Measurements from ENCODE around the gene ZNF442.
"Not testable (repeated sequence)": the region's sequence is repeated elsewhere in the genome, so short reads cannot be mapped to it uniquely, and the experiment has no call there.

The ZNF442 gene

DNA sequence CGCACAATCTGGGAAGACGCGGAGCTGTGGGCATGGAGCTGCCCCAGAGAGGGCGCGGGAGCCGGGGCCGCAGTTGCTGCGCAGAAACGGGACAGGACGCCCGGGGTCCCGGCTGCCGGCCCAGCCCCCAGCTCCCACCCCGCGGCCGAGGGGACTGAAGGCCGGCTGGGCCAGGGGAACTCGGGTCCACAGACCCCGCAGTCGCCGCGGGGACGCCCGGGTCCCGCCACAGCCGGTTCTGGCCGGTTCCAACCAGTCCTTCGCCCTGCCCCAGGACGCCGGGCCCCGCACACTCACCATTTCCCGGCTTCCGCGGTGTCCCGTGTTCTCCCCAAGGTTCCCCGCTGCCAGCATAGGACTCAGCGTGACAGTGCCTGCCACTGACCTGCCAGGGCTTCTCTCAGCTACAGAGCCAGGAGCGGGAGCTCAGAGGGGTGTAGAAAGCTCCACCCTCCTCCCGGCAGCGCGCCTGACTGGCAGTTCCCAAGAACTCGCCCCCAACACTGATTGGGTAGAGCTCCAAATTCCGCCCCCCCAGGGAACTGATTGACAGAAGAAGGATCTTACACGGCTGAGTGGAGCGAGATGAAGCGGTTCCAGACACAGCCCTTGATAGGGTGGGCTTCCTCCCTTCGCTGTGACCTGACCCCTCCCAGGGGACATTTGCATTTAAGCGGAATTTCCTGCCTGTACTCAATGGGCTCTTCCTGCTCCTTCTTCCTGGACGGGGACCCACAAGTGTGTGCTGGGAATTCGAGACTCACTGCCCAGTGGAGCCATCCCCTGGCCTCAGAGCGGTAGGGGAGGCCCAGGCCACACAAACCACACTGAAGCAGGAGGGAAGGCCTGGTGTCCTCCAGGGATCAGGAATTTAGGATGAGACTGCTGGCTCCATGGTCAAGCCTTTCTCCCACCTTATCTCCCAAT lies at the start of gene ZNF442:
Gene ZNF442 (minus strand): TSS at position 448 of the 927 bp plus-strand sequence. CDS start 2,052 bp downstream, outside the sequence.
- DNase-seq (ENCODE audit: low read depth in 2 of 2) = peak; percentile 76 to 82

DNA sequence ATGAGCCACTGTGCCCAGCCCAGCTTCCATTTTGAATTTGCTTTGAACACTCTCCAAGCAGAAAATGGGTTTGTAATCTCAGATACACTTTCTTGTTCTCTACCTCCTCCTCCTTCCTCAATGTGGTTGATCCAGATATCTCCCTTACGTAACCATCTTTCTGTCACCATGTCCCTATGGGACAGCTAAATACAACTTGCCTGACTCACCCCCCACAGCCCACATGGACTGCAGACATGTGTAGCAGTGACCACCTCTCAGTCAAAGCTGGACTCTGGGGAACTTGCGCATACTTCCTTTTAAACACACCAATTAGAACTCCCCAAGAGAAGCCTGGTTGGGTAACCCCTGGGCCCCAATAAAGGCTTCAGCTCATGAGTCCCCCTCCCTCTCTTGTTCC lies 46.4 kb upstream of the ZNF442 start:
- DNase-seq (ENCODE audit: low read depth in 2 of 2) = no peak

DNA sequence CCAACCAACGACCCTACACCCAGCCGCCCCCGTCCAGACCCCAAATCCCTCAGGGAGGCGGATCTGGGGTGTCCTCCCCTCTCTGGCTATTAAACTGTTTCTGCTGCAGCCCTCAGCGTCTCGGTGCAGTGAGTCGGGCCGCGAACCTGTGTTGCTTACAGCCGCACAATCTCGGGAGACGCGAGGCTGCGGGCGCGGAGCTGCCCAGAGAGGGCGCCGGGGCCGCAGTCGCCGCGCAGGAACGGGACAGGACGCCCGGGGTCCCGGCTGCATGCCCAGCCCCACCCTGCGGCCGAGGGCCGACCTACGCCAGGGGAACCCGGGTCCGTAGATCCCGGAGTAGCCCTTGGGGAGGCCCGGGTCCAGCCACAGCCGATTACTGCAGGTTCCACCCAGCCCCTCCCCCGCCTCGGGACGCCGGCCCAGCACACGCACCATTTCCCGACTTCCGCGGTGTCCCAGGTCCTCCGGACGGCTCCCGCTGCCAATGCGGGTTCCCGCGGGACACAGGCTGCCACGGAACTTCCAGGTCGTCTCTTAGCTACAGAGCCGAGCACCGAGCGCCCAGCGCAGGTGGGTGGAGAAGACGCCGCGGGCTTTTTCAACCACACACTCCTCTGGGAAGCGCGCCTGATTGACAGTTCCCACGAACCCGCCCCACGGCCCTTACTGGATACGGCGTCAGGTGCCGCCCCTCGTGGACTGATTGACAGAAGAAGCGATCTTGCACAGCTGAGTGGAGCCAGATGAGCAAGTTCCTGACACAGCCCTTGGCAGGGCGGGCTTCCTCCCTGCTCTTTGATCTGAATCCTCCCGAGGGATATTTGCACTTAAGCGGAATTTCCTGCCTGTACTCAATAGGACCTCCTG lies 35.4 kb upstream of the ZNF442 start, which contains the start of gene ZNF799:
Gene ZNF799 (minus strand): TSS at position 639 of the 870 bp plus-strand sequence. CDS start 201 bp downstream, at position 438.
- peak; percentile 77 to 89 for DNase-seq (ENCODE audit: low read depth in 2 of 2)

DNA sequence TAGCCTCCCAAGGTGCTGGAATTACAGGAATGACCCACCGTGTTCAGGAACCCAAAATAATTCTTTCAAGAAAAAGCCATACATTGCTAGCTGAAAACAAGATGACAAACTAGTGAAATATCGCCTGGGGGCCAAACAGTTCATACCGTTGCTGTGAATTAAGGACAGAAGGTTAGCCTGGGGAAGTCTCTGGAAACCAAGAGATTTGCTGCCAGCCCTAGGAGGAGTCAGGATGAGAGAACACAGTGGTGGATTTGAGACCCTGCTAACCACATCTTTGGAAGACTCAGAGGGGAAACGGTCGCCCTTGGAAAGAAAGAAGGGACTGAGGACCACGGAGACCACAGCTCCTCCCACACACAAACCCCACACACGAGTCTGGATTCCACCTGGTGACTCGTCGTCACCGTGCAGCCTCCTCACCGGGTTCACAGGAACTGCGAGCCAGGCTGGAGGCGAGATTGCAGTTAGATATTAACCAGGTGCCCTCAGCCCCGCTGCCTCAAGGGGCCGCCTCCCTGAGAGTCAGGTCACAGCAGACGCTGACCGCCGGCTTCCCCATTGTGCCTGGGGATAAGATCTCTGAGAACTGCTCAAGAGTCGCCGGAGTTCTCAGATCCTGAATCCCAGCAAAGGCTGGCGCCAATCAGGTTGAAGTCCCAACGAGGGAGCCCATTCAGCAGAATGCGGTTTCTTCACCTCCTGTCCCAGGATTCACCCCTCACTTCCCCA lies 34.6 kb upstream of the ZNF442 start:
- DNase-seq (ENCODE audit: low read depth in 2 of 2) = peak in 1 of 2 donors; percentile 17

DNA sequence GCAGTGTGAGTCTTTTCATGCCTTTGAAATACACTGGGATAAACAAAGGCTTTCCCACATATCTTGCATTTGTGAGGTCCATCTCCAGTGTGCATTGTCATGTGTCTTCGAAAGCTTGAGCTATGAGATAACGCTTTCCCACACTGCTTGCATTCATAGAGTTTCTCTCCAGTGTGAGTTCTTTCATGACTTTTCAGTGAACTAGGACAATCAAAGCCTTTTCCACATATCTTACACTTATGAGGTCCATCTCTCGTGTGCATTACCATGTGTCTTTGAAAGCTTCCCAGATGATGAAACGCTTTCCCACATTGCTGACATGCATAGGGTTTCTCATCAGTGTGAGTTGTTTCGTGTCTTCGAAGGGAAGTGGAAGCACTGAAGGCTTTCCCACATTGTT lies 25.7 kb upstream of the ZNF442 start:
- DNase-seq (ENCODE audit: low read depth in 2 of 2) = not testable (repeated sequence)

DNA sequence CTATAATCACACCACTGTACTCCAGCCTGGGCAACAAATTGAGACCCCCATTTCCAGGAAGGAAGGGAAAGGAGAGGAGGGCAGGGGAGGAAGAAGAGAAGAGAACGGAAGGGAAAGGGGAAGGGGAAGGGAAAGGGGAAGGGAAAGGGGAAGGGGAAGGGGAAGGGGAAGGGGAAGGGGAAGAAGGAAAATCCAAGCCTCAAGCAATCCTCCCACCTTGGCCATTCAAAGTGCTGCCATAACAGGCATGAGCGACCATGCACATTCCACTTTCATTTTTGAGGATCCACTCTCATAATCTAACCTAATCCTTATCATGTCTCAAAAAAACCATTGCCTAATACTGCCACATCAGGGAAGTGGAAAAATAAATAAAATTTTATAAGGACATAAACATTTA lies 20.9 kb upstream of the ZNF442 start:
- not testable (repeated sequence) for DNase-seq (ENCODE audit: low read depth in 2 of 2)

DNA sequence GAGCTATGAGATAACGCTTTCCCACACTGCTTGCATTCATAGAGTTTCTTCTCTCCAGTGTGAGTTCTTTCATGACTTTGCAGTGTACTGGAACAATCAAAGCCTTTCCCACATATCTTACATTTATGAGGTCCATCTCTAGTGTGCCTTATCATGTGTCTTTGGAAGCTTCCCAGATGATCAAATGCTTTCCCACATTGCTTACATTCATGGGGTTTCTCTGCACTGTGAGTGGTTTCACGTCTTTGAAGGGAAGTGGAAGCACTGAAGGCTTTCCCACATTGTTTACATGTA lies 14.9 kb upstream of the ZNF442 start:
- DNase-seq (ENCODE audit: low read depth in 2 of 2) = no peak

DNA sequence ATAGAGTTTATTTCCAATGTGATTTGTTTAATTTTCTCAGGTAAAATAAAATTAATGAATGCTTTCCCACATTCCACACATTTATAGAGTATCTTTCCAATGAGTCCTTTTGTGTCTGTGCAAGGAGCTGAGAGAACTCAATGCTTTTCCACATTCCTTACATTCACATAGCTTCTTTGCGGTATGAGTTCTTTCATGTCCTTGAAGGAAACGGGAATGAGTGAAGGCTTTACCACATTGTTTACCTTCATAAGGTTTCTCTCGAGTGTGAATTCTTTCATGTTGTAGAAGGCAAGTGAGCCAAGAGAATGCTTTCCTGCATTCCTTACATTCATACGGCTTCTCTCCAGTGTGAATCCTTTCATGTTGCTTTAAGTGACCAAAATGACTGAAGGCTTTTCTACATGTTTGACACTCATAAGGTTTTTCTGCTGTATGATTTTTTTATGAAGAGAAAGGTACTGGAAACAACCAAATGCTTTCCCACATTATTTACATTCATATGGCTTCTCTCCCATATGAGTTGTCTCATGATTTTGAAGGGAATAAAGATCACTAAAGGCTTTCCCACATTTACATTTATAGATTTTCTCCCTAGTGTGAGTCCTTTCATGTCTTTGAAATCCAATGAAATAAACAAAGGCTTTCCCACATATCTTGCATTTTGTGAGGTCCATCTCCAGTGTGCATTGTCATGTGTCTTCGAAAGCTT lies 14.4 kb upstream of the ZNF442 start:
- DNase-seq (ENCODE audit: low read depth in 2 of 2) = no peak

DNA sequence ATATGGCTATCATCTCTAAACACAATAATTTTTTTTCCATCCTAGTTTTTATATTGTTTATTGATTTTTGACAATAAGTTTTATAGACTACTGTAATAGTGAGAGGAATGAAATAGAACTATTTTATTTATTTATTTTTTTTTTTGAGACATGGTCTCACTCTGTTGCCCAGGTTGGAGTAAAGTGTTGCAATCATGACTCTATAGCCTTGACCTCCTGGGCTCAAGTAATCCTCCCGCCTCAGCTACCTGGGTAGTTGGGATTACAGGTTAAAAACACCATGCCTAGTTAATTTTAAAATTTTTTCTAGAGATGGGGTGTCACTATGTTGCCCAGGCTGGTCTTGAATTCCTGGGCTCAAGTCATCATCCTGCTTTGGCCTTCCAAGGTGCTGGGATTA lies 8.5 kb upstream of the ZNF442 start:
- no peak for DNase-seq (ENCODE audit: low read depth in 2 of 2)

DNA sequence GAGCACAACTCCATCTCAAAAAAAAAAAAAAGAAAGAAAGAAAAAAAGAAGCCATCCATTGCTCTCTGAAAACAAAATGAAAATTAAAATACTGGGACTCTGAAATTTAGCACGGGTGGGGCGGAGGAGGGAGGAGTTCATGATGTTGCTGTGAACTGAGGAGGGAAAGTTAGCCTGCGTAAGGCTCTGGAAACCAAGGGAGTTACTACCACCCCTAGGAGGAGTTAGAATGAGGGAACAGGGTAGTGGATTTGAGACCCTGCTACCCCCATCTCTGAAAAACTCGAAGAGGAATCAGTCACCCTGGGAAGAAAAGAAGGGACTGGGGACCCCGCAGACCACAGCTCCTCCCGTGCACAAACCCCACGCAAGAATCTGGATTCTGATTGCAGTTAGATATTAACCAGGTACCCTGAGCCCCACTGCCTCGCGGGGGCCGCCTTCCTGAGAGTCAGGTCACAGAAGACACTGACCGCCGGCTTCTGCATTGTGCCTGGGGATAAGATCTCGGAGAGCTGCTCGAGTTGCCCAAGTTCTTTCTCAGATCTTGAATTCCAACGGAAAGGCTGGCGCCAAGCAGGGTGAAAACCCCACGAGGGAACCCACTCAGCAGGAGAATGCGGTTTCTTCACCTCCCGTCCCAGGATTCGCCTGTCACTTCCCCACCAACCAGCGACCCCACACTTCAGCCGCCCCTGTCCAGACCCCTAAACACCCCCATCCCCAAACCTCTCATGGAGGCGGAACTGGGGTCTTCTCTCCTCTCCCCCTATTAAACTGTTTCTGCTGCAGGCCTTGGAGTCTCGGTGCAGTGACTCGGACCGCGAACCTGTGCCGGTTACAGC lies 870 bp downstream of the ZNF442 start:
- DNase-seq (ENCODE audit: low read depth in 2 of 2) = no peak

DNA sequence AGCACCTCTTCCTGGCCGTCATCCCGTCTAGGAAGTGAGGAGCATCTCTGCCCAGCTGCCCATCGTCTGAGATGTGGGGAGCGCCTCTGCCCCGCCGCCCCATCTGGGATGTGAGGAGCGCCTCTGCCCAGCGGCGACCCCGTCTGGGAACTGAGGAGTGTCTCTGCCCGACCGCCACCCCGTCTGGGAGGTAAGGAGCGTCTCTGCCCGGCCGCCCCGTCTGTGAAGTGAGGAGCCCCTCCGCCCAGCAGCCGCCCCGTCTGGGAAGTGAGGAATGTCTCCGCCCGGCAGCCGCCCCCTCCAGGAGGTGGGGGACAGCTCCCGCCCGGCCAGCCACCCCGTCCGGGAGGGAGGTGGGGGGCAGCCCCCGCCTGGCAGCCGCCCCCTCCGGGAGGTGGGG lies 3.2 kb downstream of the ZNF442 start:
- not testable (repeated sequence) for DNase-seq (ENCODE audit: low read depth in 2 of 2)

DNA sequence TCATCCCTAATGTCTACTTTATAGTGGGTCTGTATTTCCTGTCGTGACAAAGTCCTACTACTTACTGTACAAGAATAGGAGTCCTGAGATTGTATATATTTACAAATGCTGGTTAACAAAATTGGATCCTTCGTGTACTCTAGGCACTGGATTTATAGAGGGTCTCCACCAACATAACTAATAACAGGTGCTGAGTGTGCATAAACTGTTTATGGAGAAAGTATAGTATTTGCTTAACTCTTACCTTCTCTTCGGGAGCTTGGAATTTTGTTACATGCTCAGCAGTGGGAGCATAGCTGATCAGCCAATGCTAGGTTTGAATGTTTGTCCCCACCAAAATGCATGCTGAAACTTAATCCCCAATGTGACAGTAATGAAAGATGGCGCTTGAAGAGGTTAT lies 12.1 kb downstream of the ZNF442 start:
- no peak for DNase-seq (ENCODE audit: low read depth in 2 of 2)

DNA sequence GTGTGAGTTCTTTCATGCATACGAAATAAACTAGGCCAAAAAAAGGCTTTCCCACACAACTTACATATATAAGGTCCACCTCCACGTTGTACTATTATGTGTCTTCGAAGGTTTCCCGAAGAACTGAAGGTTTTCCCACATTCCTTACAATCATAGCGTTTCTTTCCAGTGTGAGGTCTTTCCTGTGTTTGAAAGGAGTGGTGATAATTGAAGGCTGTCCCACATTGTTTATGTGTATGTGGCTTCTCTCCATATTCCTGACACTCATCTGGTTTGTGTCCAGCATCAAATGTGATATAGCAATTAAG lies 14.6 kb downstream of the ZNF442 start:
- no peak for DNase-seq (ENCODE audit: low read depth in 2 of 2)

DNA sequence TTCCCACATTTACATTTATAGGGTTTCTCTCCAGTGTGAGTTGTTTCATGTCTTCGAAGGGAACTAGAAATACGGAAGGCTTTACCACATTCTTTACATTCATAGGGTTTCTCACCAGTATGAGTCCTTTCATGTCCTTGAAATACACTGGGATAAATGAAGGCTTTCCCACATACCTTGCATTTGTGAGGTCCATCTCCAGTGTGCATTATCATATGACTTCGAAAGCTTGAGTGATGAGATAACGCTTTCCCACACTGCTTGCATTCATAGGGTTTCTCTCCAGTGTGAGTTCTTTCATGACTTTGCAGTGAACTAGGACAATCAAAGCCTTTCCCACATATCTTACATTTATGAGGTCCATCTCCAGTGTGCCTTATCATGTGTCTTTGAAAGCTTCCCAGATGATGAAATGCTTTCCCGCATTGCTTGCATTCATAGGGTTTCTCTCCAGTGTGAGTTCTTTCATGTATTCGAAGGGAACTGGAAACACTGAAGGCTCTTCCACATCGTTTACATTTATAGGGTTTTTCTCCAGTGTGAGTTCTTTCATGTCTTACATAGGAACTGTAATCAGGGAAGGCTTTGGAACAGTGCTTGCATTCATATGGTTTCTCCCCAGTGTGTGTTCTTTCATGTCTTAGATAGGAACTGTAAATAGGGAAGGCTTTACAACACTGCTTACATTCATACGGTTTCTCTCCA lies 15.1 kb downstream of the ZNF442 start:
- no peak for DNase-seq (ENCODE audit: low read depth in 2 of 2)

DNA sequence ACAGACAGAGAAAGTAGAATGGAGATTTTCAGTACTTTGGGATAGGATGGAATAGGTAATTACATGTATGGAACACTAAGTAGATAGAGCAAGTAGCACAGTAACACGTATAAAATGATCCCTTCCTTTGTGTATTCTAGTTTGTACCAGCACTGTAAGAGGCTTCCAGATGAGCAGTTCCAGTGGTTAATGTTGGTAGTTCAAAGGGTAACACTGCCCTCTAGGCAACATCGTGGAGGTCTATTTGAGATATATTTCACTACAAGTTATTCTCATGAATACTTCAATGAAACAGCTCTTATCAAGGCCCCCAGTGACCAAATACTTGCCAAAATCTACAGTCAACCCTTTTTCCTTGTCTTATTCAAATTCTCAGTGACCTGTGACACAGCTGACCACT lies 18.6 kb downstream of the ZNF442 start:
- DNase-seq (ENCODE audit: low read depth in 2 of 2) = no peak

DNA sequence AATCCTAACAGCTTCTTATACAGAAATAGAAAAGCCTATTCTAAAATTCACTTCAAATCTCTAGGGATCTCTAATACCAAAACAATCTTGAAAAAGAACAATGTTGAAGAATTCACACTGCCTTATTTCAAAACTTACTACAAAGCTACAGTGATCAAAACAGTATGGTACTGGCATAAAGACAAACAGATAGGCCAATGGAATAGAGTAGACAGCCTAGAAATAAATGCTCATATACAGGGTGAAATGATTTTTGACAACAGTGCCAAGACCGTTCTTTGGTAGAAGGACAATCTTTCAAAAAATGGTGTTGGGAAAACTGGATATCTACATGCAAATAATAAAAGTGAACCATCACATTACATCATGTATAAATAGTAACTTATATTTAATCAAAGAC lies 20.3 kb downstream of the ZNF442 start:
- no peak for DNase-seq (ENCODE audit: low read depth in 2 of 2)

DNA sequence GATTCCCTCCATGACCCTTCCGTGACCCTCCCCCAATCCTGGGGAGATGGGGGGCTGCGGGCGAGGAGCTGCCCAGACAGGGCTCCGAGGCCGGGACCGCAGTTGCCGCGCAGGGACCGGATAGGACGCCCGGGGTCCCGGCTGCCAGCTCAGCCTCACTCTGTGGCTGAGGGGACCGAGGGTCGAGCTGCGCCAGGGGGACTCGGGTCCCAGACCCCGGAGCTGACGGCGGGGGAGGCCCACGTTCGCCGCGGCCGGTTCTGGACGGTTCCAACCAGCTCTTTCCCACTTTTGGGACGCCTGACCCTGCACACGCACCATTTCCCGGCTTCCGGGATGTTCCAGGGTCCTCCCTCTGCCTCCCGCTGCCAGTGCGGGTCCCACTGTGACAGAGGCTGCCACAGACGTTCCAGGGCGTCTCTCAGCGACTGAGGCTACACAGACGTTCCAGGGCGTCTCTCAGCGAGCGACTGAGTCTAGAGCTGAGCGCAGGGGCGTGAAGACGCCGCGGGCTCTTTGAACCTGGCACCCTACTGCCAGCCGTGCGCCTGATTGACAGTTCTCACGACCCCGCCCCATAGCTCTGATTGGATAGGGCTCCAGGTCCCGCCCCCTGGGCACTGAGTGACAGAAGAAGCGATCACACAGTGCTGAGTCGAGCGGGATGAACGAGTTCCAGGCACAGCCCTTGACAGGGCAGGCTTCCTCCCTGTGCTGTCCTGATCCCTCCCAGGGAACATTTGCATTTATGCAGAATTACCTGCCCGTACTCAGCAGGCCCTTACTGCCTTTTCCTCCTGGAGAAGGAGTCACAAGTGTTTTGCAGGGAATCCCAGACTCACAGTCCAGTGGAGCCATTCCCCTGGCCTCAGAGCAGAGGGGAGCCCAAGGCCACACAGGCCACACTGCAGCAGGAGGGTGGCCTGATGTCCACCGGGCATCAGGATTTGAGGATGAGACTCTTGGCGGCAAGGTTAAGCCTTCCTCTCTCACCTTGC lies 32.0 kb downstream of the ZNF442 start, which contains the start of gene ZNF563:
Gene ZNF563 (minus strand): TSS at position 472 of the 998 bp plus-strand sequence. CDS start 151 bp downstream, at position 321.
- DNase-seq (ENCODE audit: low read depth in 2 of 2) = peak; percentile 98

DNA sequence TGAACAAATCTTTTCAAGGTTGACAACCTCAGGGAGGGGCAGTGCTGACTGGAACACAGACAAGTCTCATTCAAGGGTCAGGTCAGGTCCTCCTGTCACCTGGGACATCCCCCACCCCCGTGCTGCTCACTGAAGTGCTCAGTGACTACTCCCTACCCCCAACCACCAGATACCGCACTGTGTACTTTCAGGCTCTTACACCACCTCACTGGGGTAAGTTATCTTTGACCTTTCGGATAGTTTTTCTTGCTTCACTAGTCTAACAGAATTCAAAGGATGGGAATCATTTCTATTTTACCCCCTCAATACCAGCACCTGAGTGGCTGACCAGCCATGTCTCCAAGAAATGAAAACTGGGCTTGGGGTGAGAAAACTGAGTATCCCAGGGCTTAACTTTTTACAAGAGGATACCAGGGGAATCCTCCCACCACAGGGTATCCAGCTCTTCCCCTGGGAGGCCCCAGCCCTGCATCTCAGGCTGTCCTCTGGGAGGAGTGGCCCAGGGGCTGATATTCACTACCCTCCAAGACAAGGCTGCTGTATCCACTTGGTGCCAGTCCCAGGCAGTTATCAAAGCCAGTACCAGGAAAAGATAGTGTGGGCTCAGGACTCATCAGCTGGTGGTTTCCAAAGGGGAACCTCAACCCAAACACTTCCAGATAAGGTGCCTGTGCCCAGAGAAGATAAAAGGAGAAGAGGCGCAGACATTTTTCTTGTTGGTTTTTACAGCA lies 34.1 kb downstream of the ZNF442 start:
- DNase-seq (ENCODE audit: low read depth in 2 of 2) = peak; percentile 53 to 58

Measured in activated CD4-positive, alpha-beta T cell treated with anti-CD3 and anti-CD28 coated beads for 24 hours (primary cell).